GM18508 (cell line): ENCODE data around the gene PAF1.

ENCODE experiments used
- ATAC-seq: cut with Tn5 transposase; IDR thresholded peaks from one replicate; pipeline ENCODE4 v1.9.1; 2021; ENCODE audit warnings: moderate number of reproducible peaks; ENCODE audit not compliant: insufficient read depth, unreplicated experiment

PAF1 gene

DNA sequence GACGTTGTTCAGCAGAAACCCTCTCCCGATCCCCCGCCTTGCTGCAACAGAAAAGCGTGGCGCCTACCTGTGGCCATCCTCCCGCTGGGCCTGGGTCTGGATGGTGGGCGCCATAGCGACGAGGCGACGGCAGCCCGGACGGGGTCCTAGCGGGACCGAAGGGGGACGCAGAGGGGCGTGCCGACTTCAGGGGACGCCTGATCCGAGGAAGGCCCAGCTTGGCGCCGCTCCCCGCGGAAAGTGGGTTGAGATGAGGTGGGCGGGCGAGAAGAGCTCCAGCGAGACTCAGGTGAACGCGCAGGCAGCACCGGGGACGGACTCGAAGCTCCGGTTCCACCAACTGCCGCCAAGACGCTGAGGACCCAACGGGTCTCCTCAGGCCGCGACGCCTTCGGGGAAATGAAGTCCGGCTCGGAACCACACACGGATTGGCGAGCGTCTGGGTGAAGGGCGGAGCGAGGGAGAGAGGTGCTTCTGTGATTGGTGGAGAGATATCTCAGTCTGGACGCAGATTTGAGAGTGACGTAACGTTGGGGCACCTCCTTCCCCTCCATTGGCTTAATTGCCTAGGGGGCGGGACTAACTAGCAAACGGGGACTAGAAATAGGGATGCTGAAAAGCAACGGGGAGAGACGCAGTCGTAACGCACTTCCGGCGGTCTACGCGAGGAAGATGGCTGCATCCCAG is at the start of gene PAF1, which contains the start of gene MED29:
Gene PAF1, minus strand, starts transcription at position 356 of the 687 bp plus-strand sequence. Its CDS starts 242 bp downstream, at position 114.
Gene MED29, plus strand, starts transcription at position 628 of the 687 bp plus-strand sequence. Its CDS starts 45 bp downstream, at position 673.
- ATAC-seq = peak; percentile 78

DNA sequence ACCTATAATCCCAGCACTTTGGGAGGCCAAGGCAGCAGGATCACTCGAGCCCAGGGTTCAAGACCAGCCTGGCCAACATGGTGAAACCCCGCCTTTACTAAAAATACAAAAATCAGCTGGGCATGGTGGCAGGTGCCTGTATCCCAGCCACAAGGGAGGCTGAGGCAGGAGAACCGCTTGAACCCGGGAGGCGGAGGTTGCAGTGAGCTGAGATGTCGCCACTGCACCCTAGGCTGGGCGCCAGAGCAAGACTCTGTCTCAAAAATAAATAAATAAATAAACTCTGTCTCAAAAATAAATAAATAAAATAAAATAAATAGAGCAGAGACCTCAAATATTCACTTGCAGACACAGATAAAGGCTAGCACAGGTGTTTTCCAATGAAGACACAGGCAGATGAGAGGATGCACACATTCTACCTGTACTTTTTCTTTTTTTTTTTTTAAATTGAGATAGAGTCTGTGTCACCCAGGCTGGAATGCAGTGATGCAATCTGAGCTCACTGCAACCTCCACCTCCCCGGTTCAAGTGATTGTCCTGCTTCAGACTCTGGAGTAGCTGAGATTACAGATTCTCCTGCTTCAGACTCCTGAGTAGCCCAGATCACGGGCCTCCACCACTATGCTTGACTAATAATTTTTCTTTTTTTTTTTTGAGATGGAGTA is 47.5 kb upstream of the PAF1 start:
- ATAC-seq = no peak

DNA sequence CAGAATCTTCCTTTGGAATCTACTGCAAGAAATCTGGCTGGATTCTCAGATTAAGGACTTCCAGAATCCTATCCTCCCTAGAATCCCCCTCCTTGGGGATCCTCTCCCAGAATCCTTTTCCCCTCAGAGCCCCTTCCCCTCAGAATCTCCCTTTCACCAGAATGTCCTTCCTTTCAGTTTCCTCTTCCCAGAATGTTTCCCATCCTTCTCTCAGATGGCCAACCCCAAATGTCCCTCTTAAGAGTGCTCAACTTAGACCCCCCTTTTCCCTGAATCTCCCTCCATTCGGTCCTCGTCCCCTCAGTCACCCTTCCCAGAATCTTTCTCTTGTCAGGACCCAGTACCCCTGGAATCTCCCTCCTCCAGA is 45.4 kb upstream of the PAF1 start:
- peak; percentile 11 for ATAC-seq

DNA sequence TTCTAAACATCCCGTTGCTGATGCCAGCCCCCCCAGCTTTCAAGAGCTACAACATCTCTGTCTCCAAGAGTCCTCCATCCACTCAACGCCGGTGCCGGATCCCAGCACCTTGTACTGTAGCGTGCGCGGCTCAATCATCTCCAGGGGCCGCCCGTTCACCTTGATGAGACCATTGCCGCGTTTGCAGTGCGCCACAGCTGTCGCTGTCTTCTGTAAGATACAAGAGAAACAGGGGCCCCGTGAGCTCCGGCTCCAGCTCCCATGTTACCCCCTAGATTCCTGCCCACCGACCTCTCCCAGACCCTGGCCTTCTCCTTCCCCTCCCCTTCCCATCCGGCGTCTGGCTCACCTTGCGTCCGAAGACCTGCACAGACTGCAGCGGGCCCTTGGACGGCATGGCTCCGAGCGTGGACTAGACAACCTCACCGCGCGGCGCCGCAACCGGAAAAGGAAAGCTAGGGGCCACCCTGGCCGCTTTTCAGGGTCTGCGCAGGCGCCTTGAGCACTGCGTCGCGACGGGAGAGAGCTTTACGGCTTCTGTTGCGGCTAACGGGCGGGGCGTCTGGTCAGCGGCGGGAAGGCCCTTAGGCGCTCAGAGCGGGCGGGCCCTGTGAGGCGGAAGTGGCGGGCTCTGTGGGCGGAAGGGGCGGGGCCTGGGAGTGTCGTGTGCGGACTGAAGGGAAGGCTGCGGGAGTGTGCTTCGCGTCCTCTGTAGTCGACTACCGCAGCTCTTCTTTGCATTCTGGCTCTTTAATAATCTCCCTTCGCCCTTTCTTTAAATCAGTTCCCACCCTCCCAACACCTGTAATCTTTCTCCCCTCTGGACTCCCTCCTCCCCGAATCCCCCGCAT is 44.8 kb upstream of the PAF1 start, which contains the start of gene RPS16:
Gene RPS16, minus strand, starts transcription at position 451 of the 851 bp plus-strand sequence. Its CDS starts 54 bp downstream, at position 397.
- peak; percentile 40 for ATAC-seq

DNA sequence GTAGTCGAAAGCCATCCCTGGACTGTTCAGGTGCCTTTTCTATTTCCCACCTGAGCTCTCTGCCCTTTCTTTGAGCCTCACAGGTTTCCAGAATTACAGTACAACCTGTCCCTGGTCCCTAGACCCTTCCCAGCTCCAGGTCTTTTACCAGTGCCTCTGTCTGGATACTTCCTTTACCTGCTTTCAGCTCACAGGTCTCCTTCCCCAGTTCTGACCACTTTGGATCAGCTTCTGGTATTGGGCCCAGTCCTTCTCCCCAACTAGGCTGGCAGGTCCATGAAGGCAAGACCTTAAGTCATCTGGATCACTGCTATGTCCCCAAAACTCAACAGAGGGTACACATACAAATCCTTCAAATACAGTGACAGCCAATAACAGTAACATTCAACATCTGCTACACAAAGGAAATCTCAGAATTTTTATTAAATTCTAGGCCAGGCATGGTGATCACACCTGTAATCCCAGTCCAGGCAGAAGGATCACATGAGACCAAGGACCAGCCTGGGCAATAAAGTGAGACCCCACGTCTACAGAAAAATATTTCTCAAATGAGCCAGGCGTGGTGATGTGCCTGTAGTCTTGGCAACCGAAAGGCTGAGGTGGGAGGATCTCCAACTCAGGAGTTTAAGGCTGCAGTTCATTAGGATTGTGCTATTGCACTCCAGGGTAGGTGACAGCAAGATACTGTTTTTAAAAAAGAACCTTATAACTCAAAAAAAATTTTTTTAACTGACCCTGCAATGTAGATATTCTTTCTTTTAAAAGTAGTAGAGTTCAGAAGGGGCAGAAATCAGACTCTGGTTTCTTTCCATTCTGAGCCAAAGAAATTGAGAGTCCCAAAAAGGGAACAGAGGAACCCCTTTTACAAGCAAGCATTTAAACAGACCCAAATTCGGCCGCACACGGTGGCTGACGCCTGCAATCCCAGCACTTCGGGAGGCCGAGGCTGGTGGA is 43.5 kb upstream of the PAF1 start:
- no peak for ATAC-seq

DNA sequence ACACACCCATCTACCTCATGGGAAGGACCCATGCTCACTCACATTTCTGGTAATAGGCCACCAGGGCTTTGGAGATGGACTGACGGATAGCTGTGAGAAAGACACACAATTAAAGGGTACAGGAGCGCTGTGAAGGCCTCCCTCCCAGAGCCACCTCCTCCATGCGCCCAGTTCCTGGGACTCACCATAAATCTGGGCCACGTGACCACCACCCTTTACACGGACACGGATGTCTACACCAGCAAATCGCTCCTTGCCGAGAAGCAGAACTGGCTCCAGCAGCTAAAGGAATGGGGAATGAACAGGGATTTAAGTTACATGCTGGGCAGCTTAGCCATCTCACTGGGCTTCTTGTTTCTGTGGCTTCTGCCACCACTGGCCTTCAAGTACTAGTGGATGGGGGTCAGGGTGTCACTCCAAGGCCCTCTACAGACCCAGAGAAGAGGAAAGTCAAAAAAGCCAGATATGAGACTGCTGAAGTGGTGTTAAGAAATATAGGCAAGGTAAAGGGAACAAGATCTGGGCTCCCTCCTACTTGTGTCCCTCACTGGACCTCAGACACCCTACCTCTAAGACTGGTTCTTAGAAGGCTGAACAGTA is 42.7 kb upstream of the PAF1 start:
- no peak for ATAC-seq

DNA sequence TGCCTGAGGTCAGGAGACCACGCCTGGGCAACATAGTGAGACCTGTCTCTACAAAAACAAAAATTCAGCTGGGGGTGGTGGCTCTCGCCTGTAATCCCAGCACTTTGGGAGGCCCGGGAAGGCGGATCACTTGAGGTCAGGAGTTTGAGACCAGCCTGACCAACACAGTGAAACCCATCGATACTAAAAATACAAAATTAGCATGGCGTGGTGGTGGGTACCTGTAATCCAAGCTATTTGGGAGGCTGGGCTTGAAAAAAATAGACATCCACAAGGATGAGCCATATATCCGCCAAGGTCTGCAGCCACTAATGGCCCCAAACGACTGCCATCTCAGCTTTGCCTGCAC is 41.7 kb upstream of the PAF1 start:
- no peak for ATAC-seq

DNA sequence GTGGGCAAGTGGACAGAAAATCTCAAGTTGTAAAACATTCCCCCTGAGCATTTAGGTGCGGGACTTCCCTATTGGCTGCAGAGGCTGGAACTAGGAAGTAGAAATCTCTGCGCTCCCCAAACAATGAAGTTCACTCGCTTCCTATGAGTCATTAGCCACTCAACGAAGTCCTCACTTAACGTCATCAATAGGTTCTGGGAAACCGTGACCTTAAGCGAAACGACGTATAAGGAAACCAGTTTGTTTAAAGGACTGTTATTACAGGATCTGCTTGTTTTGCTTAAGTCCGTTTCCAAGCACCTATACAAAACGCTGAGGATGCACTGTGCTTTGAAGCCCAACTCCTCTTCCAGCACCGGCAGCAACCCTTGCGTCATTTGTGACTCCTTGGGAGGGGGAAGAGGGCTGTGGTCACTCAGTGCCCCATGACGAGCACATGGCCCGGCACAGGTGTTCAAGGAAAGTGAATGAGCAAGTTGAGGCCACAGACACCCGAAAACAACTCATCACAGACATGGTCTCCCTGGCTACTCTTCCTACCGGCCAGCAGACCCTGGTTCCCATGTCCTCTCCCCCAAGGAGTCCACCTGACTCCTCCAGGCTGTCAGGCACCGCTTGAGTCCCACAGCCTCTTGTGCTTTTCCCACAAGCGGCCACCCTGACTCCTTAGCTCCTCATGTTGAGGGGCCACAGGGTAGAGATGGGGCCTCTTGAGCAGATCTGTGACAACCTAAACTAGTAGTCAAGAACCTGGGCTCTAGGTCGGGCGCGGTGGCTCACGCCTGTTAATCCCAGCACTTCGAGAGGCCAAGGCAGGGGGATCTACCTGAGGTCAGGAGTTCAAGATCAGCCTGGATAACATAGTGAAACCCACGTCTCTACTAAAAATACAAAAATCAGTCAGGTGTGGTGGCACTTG is 40.0 kb upstream of the PAF1 start:
- no peak for ATAC-seq

DNA sequence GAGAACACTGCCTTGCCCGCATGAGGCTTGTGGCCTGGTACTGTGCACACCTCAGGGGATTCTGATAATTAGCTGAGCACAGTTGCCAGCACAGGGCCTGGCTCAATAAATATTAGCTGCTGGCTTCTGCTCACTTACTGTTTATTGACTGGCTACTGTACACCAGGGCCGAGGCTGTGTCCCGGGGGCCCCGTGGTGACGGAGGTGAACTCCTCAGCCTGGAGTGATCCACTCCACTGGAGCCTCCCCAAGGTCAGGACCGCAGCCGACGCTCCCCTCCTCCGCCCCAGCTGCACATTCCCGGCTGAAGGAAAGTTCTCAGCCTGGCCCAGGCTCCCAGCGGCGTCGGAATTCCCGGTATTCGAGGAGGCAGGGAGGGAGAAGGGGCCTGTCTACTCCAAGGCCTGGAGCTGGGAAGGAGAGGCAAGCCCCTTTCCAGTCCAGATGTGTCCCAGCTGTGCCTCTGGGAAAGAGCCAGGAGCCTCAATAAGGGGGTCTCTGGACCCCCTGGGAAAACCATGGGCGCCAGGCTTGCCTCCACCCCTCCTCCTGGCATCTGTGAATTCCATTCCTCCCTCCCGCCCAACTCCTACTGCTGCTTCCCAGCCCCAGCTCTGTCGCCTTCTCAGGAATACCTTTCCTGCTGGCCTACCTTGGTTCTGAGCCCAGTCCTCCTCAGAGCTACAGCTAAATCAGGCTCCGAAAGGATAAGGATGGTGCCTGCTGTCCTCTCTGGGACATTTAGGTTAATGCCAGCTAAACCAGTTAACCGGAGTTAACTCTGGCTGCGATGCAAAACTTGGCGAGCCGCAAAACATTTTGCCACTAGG is 37.6 kb upstream of the PAF1 start:
- ATAC-seq = no peak

DNA sequence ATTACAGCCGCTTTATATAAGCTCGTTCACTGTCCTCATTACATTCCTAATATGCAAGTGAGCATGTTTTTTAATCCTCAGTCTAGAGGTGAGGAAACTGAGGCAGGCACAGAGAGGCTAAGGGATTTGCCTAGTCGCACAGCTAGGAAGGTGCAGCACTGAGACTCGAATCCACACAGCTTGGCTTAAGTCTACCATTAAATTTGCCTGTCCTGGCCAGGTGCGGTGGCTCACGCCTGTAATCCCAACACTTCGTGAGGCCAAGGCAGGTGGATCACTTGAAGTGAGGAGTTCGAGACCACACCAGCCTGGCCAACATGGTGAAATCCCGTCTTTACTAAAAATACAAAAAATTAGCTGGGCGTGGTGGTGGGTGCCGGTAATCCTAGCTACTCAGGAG is 36.8 kb upstream of the PAF1 start:
- ATAC-seq = no peak

DNA sequence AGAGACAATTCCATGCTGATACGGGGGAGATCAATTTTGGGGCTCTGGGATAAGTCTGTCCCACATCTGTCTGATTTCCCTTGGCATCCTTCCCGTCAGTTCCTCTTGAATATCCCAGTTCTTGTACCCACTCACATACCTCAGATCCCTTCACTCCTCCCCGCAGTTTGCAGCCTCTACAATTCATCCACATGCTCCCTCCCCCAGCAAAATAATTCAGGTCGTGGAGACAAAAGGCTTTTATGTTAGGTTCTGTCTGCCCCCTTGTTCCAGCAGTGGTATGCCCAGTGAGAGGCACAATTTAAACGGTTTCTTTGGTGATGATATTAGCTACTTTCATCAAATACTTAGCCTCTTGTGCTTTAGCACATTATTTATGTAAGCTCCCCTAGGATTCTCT is 35.3 kb upstream of the PAF1 start:
- ATAC-seq = no peak

DNA sequence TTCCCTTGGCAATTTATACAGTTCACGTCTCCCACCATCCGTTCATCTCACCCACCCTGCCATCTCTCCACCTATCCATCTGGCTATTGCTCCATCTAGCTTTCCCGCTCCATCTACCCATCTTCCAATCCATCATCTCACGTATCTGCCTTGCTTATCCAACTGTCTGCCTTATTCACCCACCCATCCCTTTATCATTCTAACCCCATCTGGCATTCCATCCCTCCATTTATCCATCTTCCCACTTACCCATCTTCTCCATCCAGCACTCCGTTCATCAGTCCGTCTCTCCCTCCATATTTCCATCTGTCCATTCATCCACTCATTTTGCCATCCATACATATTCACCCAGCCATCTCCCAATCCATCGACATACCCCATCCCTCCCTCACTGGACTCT is 34.8 kb upstream of the PAF1 start:
- ATAC-seq = no peak

DNA sequence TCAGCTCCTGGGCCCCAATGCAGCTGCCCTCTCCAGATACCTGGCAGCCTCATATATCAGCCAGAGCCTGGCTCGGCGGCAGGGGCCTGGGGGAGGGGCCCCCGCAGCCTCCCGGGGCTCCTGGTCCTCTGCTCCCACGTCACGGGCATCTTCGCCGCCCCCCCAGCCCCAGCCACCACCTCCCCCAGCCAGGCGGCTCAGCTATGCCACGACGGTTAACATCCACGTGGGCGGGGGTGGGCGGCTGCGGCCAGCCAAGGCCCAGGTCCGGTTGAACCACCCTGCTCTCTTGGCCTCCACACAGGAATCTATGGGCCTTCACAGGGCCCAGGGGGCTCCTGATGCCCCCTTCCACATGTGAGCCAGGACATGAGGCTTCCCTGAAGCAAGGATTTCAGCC is 34.0 kb upstream of the PAF1 start:
- ATAC-seq = no peak

DNA sequence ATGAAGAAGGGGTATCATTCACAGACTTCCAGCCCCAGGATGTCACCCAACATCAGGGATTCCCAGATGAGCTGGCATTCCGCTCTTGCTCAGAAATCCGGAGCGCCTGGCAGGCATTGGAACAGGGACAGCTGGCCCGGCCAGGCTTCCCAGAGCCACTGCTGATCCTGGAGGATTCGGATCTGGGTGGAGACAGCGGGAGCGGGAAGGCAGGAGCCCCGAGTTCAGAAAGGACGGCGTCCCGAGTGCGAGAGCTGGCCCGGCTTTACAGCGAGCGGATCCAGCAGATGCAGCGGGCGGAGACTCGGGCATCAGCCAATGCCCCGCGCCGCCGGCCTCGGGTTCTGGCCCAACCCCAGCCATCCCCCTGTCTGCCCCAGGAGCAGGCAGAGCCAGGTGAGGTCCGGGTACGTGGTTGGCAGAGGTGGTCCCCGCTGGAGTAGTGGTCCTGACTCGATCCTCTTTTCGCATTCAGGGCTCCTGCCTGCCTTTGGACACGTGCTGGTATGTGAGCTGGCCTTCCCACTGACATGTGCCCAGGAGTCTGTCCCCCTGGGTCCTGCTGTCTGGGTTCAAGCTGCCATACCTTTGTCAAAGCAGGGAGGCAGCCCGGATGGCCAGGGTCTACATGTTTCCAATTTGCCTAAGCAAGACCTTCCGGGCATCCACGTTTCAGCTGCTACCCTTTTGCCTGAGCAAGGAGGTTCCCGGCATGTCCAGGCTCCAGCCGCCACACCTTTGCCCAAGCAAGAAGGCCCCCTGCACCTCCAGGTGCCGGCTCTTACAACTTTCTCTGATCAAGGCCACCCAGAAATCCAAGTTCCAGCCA is 32.6 kb upstream of the PAF1 start:
- no peak for ATAC-seq

DNA sequence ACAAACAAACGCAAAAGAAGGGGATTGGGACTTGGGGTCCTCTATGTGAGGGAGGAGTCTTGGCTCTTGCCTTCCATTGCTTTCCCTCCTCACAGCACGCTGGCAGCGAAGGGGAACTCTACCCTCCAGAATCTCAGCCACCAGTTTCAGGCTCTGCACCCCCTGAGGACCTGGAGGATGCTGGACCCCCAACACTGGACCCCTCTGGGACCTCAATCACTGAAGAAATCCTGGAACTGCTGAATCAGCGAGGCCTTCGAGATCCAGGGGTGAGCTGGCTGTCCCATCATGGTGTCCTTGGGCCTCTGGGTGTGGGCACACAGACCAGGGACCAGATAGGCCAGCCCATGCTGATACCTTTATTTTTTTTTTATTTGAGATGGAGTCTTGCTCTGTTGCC is 31.1 kb upstream of the PAF1 start:
- ATAC-seq = no peak

DNA sequence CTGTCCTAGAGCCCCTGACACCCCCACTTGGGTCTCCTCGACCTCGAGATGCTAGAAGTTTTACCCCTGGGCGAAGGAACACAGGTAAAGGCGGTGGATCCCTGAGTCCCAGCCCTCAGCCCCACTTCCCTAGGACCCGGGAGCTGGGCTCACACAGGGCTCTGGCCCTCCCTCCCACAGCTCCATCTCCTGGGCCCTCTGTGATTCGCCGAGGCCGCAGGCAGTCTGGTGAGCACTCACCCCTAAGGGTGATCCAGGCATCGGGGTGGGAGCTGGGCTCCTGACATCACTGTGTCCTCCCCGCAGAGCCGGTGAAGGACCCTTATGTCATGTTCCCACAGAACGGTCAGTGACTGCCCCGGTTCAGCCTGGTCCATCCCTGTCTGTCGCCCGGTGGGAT is 29.9 kb upstream of the PAF1 start:
- ATAC-seq = no peak

DNA sequence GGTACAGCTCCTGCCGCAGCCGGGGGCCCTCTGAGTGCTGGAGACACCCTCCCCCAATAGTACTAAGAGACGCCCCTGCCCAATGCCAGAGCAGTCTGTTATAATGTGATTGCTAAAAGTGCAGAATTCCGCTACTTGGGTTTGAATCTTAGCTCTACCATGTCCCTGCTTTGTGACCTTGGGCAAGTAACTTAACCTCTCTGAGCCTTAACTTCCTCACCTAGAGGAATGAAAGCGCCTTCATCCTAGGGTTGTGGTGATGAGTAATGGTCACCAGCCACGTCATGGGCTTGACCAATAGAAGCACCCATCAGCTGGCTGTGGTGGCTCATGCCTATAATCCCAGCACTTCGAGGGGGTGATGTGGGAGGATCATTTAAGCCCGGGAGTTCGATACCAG is 28.1 kb upstream of the PAF1 start:
- no peak for ATAC-seq
